ENCODE results near the gene KRTCAP2. TPM values are rescaled to one million over a fixed set of nuclear protein-coding genes. Genes with fewer than 3 reads are reported as not detected.

Gene KRTCAP2
- total RNA-seq, 1 donor, result 100 TPM

DNA sequence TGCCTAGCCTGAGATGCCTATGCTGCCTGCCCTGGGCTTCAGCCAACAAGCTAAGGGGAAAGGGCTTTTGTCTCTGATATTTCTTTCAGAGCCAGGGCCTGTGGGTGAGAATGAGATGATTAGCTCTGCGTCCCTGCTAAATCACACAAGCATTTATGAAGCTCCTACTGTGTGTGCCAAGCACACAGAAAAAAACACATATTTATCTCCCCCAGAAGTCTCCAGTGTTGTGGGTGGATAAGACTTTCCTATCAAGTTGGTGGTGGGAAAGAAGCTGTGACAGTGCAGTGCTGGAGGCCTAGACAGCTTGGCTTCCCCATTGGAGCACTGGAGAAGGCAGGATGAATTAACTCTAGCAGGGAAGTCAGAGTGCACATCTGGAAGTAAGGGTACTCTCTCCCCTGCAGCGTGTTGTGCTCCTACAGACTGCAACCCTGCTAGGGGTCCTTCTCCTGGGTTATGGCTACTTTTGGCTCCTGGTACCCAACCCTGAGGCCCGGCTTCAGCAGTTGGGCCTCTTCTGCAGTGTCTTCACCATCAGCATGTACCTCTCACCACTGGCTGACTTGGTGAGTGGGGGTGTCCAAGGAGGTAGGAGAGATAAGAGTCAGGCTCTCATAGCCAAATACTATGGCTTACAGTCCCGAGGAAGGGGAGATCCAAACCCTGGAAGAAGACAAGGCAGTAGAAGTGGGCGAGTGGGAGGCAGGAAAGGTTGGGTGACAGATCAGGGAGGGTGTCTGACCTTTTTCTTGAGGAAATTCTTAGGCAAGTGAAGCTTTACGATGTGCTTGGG, 35.8 kb downstream of the KRTCAP2 start:
- TF ChIP-seq, protein P1, sequence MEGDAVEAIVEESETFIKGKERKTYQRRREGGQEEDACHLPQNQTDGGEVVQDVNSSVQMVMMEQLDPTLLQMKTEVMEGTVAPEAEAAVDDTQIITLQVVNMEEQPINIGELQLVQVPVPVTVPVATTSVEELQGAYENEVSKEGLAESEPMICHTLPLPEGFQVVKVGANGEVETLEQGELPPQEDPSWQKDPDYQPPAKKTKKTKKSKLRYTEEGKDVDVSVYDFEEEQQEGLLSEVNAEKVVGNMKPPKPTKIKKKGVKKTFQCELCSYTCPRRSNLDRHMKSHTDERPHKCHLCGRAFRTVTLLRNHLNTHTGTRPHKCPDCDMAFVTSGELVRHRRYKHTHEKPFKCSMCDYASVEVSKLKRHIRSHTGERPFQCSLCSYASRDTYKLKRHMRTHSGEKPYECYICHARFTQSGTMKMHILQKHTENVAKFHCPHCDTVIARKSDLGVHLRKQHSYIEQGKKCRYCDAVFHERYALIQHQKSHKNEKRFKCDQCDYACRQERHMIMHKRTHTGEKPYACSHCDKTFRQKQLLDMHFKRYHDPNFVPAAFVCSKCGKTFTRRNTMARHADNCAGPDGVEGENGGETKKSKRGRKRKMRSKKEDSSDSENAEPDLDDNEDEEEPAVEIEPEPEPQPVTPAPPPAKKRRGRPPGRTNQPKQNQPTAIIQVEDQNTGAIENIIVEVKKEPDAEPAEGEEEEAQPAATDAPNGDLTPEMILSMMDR (IDR thresholded peaks at IDR 0.05; ENCODE audit: insufficient read depth, low read length), result no peak
- DNase-seq (ENCODE audit: low read depth), result no peak
- H3K4me3 ChIP-seq (ENCODE audit: low read depth, low read length), result peak overlapping the region; percentile 62

GRCh38 chr1:155136748-155137147, 36.4 kb downstream of the KRTCAP2 start:
- DNase-seq (ENCODE audit: low read depth), result no peak
- TF ChIP-seq, protein P1 (IDR thresholded peaks at IDR 0.05; ENCODE audit: insufficient read depth, low read length), result no peak
- H3K4me3 ChIP-seq (ENCODE audit: low read depth, low read length), result peak overlapping the region; percentile 62

GRCh38 chr1:155135415-155136028, 37.6 kb downstream of the KRTCAP2 start, which contains the start of gene SLC50A1:
SLC50A1 (plus strand) TSS chr1:155135852; CDS start chr1:155135912, 60 bp downstream.
- TF ChIP-seq, protein P1 (IDR thresholded peaks at IDR 0.05; ENCODE audit: insufficient read depth, low read length), result peak; percentile 25
- peak within 1 kb of the TSS; percentile 92 for H3K4me3 ChIP-seq (ENCODE audit: low read depth, low read length)
- DNase-seq (ENCODE audit: low read depth), result peak; percentile 88

DNA sequence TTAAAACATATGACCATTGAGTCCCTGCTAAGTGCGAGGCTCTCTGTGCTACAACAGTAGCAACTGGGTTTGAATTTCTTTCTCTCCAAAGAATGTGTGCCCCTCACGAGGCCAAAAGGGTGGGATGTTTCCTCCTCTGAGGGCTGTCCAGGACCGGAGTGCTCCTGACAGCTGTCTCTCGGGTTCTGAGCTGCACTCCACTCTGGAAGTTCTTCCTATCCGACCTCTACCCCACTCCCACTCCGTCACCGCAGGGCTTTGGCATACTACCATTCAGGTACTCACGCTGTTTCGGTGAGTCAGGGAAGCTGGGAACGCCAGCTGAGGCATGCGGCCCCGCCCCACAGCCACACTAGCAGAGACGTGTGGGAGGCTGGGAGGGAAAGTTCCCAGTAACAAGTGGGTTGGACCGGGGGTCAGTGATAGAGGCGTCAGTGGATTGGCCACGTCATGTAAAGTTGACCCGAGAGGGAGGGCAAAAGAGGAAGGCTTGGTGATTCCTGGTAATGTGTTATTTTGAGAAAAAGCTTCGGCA, 38.2 kb downstream of the KRTCAP2 start:
- peak overlapping the region; percentile 92 for H3K4me3 ChIP-seq (ENCODE audit: low read depth, low read length)
- TF ChIP-seq, protein P1 (IDR thresholded peaks at IDR 0.05; ENCODE audit: insufficient read depth, low read length), result no peak
- peak; percentile 94 for DNase-seq (ENCODE audit: low read depth)

GRCh38 chr1:155134322-155134721, 38.8 kb downstream of the KRTCAP2 start:
- DNase-seq (ENCODE audit: low read depth), result no peak
- peak overlapping the region; percentile 92 for H3K4me3 ChIP-seq (ENCODE audit: low read depth, low read length)
- TF ChIP-seq, protein P1 (IDR thresholded peaks at IDR 0.05; ENCODE audit: insufficient read depth, low read length), result no peak

DNA sequence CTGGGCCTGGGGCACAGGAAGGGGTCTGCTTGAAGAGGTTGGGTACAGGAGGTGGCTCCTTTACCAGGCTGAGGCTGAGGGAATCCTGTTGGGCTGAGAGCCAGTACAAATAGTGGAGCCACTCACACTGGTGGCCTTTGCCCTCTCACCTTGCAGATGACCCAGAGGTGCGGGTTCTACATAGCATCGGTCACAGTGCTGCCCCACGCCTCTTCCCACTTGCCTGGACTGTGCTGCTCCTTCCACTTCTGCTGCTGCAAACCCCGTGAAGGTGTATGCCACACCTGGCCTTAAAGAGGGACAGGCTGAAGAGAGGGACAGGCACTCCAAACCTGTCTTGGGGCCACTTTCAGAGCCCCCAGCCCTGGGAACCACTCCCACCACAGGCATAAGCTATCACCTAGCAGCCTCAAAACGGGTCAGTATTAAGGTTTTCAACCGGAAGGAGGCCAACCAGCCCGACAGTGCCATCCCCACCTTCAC, 39.3 kb downstream of the KRTCAP2 start:
- DNase-seq (ENCODE audit: low read depth), result no peak
- TF ChIP-seq, protein P1 (IDR thresholded peaks at IDR 0.05; ENCODE audit: insufficient read depth, low read length), result no peak
- H3K4me3 ChIP-seq (ENCODE audit: low read depth, low read length), result no peak overlapping the region

Data from fibroblast of the aortic adventitia (primary cell).